Fibroblast of skin of abdomen (primary cell): ENCODE data around the gene ADCY4. TPM values are rescaled to one million over a fixed set of nuclear protein-coding genes. Genes with fewer than 3 reads are reported as not detected.
"Not testable (repeated sequence)": the region's sequence is repeated elsewhere in the genome, so short reads cannot be mapped to it uniquely, and the experiment has no call there.

Source experiments
- DNase-seq: peaks from one replicate; pipeline ENCODE4 v3.0.0-alpha.2; 2013
- polyA plus RNA-seq, 2 experiments: library from polyadenylated mRNA; unstranded; fragments of 120-200 nt; gene quantifications; one replicate each; pipeline ENCODE4 v1.2.1, GENCODE V29; 2013; ENCODE audit not compliant: insufficient read length in 2 of 2

The ADCY4 gene
- 0.87 TPM for polyA plus RNA-seq (2013, experiment 1 of 2; ENCODE audit: insufficient read length)
- 0.56 TPM for polyA plus RNA-seq (2013, experiment 2 of 2; ENCODE audit: insufficient read length)

- no peak for DNase-seq
Observed at GRCh38 chr14:24334431-24335291, at the start of gene ADCY4. Gene ADCY4 (minus strand): TSS chr14:24335071. CDS start chr14:24334652, 419 bp downstream.

DNA sequence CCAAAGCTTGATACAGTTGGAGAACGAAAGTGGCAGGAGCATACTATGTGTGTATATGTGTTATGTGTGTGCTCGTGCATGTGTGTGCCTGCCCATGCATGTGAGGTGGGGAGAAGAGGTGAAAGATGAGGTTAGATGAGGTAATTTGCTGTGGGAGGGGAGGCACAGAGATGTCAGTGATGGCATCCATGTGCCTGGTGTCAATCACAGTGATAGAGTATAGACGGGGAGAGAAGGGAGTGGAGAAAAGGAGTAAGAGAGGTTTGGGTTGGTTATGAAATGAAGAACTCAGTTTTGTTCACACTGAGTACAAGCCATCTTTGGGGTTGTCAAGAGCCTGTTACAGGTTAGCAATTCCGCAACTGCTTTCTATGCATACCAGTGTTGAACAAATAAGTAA, 49.3 kb upstream of the ADCY4 start:
- no peak for DNase-seq

DNA sequence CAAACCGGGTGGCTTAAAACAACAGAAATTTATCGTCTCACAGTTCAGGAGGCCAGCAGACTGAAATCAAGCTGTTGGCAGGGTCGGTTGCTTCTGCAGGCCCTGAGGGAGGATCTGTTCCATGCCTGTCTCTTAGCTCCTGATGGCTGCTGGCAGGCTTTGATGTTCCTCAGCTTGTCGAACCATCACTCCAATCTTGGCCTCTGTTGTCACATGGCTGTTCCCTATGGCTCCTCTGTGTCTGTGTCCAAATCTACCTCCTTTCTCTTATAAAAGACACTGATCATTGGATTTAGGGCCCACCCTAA, 47.1 kb upstream of the ADCY4 start:
- DNase-seq: no peak

- no peak for DNase-seq
Observed at GRCh38 chr14:24381363-24382063, 46.6 kb upstream of the ADCY4 start.

DNA sequence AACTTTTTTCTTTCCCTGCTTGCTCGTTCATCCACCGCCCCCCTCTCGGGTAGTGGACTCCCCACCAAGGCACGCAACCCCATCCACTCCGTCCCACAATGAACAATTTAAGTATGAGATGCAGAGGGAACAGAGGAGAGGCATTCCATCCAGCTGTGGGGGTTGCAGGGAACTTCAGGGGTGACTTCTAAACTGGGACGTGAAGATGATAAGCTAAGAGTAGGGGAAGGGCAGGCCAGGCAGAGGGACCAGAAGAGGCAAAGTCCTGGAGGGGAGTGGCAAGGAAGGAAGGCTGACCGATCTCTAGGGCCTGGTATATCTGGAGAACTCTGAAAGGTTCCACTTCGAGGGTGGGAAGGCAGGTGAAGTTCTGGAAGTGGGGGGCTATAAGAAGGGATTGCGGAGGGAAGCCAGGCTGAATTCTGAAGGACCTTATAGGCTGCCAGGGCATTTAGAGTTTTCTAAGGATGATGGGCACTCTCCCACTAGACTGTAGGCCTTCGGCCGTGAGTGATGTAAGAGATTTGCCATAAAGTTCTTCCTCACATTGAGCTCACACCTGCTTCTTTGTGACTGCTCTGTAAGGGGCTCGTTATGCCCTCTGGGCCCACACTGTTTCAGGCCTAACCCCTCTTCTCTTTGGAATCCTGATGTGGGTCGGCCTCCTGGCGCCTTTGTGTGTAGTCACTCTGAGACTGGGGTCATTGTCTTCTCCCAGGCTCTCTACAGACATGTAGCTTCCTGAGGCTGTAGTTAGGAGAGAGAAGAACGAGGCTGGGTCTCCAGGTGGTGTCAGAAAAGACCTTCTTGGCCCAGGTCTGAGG, 45.2 kb upstream of the ADCY4 start:
- no peak for DNase-seq

- no peak for DNase-seq
Observed at GRCh38 chr14:24378981-24379906, 44.4 kb upstream of the ADCY4 start.

GRCh38 chr14:24378327-24378726, 43.5 kb upstream of the ADCY4 start:
- DNase-seq: no peak

DNA sequence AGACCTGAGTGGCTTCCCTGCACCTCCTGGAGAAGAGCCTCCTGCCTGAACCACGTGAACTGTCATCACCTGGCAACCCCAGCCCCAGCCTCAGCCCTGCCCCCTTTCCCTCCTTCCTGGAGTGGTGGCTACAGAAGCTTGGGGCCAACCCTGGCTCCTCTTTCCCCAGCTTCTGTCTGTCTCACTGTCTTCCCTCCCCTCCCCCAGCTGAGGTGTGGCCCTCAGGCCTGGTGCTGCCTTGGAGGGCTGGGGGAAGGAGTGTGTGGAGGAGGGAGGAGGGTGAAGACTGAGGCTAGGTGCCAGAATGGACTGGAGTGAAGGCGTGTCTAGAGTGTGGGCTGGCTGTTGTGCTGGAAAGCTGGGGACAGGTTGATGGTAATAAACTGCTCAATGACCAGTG, 42.8 kb upstream of the ADCY4 start:
- DNase-seq: peak; percentile 14

DNA sequence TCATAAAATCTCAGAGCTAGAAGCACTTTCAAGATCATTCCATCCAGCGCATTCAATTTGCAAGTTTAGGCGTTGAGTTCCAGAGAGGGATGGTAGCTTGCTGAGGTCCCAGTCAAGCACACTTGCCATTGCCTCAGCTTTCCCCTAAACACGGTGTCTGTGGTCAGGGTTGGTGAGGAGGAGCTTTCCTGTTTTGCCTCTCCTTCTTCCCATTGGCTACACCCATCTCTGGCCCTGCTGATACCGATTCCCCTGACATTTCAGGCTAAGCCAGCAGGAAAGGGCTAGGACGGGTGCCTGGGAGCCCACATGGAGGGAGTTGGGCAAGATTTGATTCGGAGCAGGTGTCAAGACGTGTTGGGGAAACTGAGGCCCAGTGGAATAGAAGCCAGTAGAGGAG, 42.3 kb upstream of the ADCY4 start:
- DNase-seq: no peak

DNA sequence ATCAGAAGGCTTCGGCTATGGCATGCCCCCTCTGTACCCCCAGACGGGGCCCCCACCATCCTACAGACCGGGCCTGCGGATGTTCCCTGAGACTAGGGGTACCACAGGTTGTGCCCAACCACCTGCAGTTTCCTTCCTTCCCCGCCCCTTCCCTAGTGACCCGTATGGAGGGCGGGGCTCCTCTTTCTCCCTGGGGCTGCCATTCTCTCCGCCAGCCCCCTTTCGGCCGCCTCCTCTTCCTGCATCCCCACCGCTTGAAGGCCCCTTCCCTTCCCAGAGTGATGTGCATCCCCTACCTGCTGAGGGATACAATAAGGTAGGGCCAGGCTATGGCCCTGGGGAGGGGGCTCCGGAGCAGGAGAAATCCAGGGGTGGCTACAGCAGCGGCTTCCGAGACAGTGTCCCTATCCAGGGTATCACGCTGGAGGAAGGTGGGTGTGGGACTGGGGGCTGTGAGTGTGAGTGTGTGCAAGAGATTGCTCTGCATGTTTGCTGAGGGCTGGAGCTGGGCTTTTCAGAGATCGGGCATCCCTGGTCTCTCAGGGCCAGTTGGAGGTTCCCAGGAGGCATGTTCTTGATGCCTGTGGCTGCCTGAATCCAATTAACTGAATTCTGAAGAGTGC, 41.7 kb upstream of the ADCY4 start:
- DNase-seq: no peak

- no peak for DNase-seq
Observed at GRCh38 chr14:24372701-24373416, 38.0 kb upstream of the ADCY4 start.

- DNase-seq: not testable (repeated sequence)
Observed at GRCh38 chr14:24371605-24372004, 36.7 kb upstream of the ADCY4 start.

- DNase-seq: no peak
Observed at GRCh38 chr14:24370748-24371147, 35.9 kb upstream of the ADCY4 start.

DNA sequence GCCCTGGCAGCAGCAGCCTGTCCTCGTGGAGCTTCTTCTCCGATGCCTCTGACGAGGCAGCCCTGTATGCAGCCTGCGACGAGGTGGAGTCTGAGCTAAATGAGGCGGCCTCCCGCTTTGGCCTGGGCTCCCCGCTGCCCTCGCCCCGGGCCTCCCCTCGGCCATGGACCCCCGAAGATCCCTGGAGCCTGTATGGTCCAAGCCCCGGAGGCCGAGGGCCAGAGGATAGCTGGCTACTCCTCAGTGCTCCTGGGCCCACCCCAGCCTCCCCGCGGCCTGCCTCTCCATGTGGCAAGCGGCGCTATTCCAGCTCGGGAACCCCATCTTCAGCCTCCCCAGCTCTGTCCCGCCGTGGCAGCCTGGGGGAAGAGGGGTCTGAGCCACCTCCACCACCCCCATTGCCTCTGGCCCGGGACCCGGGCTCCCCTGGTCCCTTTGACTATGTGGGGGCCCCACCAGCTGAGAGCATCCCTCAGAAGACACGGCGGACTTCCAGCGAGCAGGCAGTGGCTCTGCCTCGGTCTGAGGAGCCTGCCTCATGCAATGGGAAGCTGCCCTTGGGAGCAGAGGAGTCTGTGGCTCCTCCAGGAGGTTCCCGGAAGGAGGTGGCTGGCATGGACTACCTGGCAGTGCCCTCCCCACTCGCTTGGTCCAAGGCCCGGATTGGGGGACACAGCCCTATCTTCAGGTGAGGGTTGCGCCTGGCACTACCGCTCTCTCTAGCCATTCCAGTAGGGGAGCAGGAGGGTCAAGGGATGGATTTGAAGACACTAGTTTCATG, 35.2 kb upstream of the ADCY4 start:
- no peak for DNase-seq

DNA sequence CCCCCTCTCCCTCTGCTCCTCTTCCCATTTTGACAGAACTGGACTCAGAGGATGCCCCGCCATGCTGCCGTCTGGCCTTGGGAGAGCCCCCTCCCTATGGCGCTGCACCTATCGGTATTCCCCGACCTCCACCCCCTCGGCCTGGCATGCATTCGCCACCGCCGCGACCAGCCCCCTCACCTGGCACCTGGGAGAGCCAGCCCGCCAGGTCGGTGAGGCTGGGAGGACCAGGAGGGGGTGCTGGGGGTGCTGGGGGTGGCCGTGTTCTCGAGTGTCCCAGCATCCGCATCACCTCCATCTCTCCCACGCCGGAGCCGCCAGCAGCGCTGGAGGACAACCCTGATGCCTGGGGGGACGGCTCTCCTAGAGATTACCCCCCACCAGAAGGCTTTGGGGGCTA, 34.6 kb upstream of the ADCY4 start:
- no peak for DNase-seq

- peak; percentile 94 for DNase-seq
Observed at GRCh38 chr14:24368562-24369252, 33.8 kb upstream of the ADCY4 start.

DNA sequence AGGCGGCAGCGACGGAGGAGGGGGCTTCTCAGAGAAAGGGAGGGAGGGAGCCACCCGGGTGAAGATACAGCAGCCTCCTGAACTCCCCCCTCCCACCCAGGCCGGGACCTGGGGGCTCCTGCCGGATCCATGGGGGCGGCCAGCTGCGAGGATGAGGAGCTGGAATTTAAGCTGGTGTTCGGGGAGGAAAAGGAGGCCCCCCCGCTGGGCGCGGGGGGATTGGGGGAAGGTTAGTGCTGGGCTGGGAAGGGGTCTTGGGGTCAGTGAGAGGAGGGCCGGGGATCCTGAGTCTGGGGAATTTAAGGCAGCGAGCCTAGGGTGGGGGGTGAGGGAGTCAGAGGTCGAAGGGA, 33.3 kb upstream of the ADCY4 start:
- no peak for DNase-seq

DNA sequence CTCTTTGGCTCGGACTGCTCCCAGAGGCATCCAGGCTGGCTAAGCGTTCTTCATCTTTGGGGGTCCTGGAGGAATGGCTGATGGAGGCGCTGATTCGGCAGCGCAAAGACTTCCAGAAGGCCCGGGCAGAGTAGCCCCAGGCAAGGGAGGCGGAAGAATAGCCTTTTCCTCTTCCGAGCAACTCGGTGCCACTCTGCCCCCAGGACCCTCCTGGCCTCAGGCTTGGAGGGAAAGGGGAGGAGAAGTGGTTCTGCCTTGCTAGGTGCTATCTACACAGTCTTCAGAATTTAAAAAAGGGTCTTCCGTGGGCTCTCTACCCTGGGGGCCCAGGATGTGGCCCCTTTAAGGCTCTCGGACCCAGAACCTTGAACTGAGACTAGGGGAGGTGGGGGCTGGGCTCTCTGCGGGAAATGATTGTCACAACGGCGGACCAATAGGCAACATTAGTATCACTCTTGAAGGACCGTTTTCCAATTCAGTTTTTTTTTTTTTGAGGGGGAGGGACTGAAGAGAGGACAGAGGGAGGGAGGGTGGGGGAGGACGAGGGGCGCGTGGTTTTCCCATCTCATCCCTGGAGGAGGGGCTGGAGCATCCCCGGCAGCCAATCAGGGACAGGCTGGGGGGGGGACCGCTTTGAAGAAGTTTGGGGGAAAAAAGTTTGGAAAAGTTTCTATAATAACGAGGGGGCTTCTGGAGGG, 32.8 kb upstream of the ADCY4 start, which contains the start of gene NFATC4:
TSS of gene NFATC4 (plus strand) at position 671 of the 698 bp plus-strand sequence. CDS start 157 bp downstream, outside the sequence.
- peak; percentile 99 for DNase-seq
